HepG2 (cell line): ENCODE measurements around the gene SUCLG2. TPM values are rescaled to one million over a fixed set of nuclear protein-coding genes. Genes with fewer than 3 reads are reported as not detected.
A peak's percentile ranks its signal among the peaks of the same experiment; 100 is the strongest.

Experiments used
- AHDC1 ChIP-seq: sonication (generic); formaldehyde crosslinking; IDR thresholded peaks from 2 replicates; pipeline ENCODE4 v1.5.1; 2020; ENCODE audit warnings: mild to moderate bottlenecking, missing genetic modification reagents, borderline replicate concordance
- ARHGAP35 ChIP-seq: sonication (generic); formaldehyde crosslinking; IDR thresholded peaks from 2 replicates; pipeline ENCODE4 v1.9.0; 2022; ENCODE audit warnings: mild to moderate bottlenecking, inconsistent platforms, moderate library complexity, missing genetic modification reagents, borderline replicate concordance
- ARNT2 ChIP-seq: sonication (generic); formaldehyde crosslinking; IDR thresholded peaks from 2 replicates; pipeline ENCODE4 v1.8.0; 2022; ENCODE audit warnings: mild to moderate bottlenecking, low read depth, missing genetic modification reagents, moderate library complexity
- DNMT3B ChIP-seq: conservative IDR thresholded peaks from 2 replicates; pipeline ENCODE4 v1.6.1; 2016; ENCODE audit warnings: missing biosample characterization, control low read depth
- FOXJ3 ChIP-seq: sonication (generic); formaldehyde crosslinking; IDR thresholded peaks from 2 replicates; pipeline ENCODE4 v1.4.0; 2020; ENCODE audit warnings: missing genetic modification reagents, mild to moderate bottlenecking, borderline replicate concordance
- HNF4G ChIP-seq, 2 experiments: sonication (generic) in 1 of 2; formaldehyde crosslinking in 1 of 2; IDR thresholded peaks; 2 replicates each; pipeline versions ENCODE4 v1.4.0 to v1.6.1; 2011 to 2020; ENCODE audit warnings: borderline replicate concordance in 2 of 2, low read depth in 2 of 2, mild to moderate bottlenecking in 2 of 2, low read length in 1 of 2, missing genetic modification reagents in 1 of 2, moderate library complexity in 1 of 2
- NFKB2 ChIP-seq: sonication (generic); formaldehyde crosslinking; IDR thresholded peaks from 2 replicates; pipeline ENCODE4 v1.4.0; 2020; ENCODE audit warnings: missing genetic modification reagents, borderline replicate concordance
- RCOR2 ChIP-seq: IDR thresholded peaks from 2 replicates; pipeline ENCODE4 v1.6.1; 2016; ENCODE audit warnings: missing biosample characterization, missing genetic modification reagents
- SCMH1 ChIP-seq: sonication (generic); formaldehyde crosslinking; IDR thresholded peaks from 2 replicates; pipeline ENCODE4 v1.9.0; 2021; ENCODE audit warnings: missing genetic modification reagents, mild to moderate bottlenecking, borderline replicate concordance
- ZFY ChIP-seq: sonication (generic); formaldehyde crosslinking; IDR thresholded peaks from 2 replicates; pipeline ENCODE4 v1.4.0; 2020; ENCODE audit warnings: missing genetic modification reagents
- ZNF138 ChIP-seq: sonication (generic); formaldehyde crosslinking; IDR thresholded peaks from 2 replicates; pipeline ENCODE4 v1.5.0; 2020; ENCODE audit warnings: mild to moderate bottlenecking, low read depth, missing genetic modification reagents
- ZNF329 ChIP-seq: sonication (generic); formaldehyde crosslinking; IDR thresholded peaks from 2 replicates; pipeline ENCODE4 v1.9.0; 2021; ENCODE audit warnings: low read depth, mild to moderate bottlenecking, missing genetic modification reagents
- ZNF761 ChIP-seq: sonication (generic); formaldehyde crosslinking; conservative IDR thresholded peaks from 2 replicates; pipeline ENCODE4 v1.4.0; 2020; ENCODE audit warnings: mild to moderate bottlenecking, missing genetic modification reagents
- ZNF816 ChIP-seq: sonication (generic); formaldehyde crosslinking; IDR thresholded peaks from 2 replicates; pipeline ENCODE4 v1.8.0; 2022; ENCODE audit warnings: missing genetic modification reagents, mild to moderate bottlenecking, borderline replicate concordance
- polyA plus RNA-seq, 8 experiments: library from polyadenylated mRNA; depleted of rRNA in 3 of 8; stranded (reverse) in 7 of 8; unstranded in 1 of 8; fragments of >200 nt; fragmentation: Illumina TruSeq in 4 of 8; extraction: Trizol in 4 of 8; gene quantifications; 2 replicates each; pipeline versions ENCODE4 v1.2.1 to v1.2.3, GENCODE V29; 2011 to 2016; ENCODE audit warnings: low read depth in 4 of 8, missing spikeins in 1 of 8, mixed read lengths in 1 of 8; ENCODE audit not compliant: insufficient read depth in 1 of 8
- total RNA-seq, 5 experiments: library from RNA; depleted of rRNA; stranded (reverse); fragments of >200 nt; fragmentation: Illumina TruSeq; extraction: Trizol; gene quantifications; 2 replicates each; pipeline ENCODE4 v1.2.3, GENCODE V29; 2016; ENCODE audit warnings: low read depth in 1 of 5
- TF ChIP-seq, protein P1 (sequence below): sonication (generic); formaldehyde crosslinking; IDR thresholded peaks from 2 replicates; pipeline ENCODE4 v1.5.1; 2020; ENCODE audit warnings: missing genetic modification reagents, mild to moderate bottlenecking, borderline replicate concordance
- TF ChIP-seq, protein P2 (sequence below): sonication (generic); formaldehyde crosslinking; IDR thresholded peaks from 2 replicates; pipeline ENCODE4 v1.4.0; 2020; ENCODE audit warnings: missing genetic modification reagents, borderline replicate concordance

The SUCLG2 gene
- total and polyA plus RNA-seq, 2 of the 13 experiments (the other 11 are each of a cell fraction or from before 2014, with no cell fraction given), result 21.4 to 64.9 TPM

- TF ChIP-seq ZNF816 (0 out of 2 replicates have a peak, but pooled peaks have one; percentile 38), ARNT2 (CRISPR knock-in tag) (peak; percentile 78), ZNF138 (no peak; the same call in 1 of the 2 replicates), ARHGAP35 (peak; percentile 61; the same call in 1 of the 2 replicates), SCMH1 (CRISPR knock-in tag) (no peak), ZNF329 (peak; percentile 69), RCOR2 (CRISPR knock-in tag) (no peak), NFKB2 (no peak; the same call in 1 of the 2 replicates), FOXJ3 (CRISPR knock-in tag) (no peak), HNF4G (IDR thresholded peaks at IDR 0.05; ENCODE audit: borderline replicate concordance, low read depth, low read length) (no peak), HNF4G (CRISPR knock-in tag; IDR thresholded peaks at IDR 0.05; ENCODE audit: borderline replicate concordance, low read depth) (no peak), ZFY (CRISPR knock-in tag) (peak; percentile 89), AHDC1 (CRISPR knock-in tag) (peak; percentile 16; the same call in 1 of the 2 replicates), DNMT3B (CRISPR knock-in tag) (no peak), ZNF761 (CRISPR knock-in tag) (peak; percentile 44; the same call in 1 of the 2 replicates)
- TF ChIP-seq, protein P1, sequence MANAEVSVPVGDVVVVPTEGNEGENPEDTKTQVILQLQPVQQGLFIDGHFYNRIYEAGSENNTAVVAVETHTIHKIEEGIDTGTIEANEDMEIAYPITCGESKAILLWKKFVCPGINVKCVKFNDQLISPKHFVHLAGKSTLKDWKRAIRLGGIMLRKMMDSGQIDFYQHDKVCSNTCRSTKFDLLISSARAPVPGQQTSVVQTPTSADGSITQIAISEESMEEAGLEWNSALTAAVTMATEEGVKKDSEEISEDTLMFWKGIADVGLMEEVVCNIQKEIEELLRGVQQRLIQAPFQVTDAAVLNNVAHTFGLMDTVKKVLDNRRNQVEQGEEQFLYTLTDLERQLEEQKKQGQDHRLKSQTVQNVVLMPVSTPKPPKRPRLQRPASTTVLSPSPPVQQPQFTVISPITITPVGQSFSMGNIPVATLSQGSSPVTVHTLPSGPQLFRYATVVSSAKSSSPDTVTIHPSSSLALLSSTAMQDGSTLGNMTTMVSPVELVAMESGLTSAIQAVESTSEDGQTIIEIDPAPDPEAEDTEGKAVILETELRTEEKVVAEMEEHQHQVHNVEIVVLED (CRISPR knock-in tag), result no peak; the same call in 1 of the 2 replicates
- TF ChIP-seq, protein P2, sequence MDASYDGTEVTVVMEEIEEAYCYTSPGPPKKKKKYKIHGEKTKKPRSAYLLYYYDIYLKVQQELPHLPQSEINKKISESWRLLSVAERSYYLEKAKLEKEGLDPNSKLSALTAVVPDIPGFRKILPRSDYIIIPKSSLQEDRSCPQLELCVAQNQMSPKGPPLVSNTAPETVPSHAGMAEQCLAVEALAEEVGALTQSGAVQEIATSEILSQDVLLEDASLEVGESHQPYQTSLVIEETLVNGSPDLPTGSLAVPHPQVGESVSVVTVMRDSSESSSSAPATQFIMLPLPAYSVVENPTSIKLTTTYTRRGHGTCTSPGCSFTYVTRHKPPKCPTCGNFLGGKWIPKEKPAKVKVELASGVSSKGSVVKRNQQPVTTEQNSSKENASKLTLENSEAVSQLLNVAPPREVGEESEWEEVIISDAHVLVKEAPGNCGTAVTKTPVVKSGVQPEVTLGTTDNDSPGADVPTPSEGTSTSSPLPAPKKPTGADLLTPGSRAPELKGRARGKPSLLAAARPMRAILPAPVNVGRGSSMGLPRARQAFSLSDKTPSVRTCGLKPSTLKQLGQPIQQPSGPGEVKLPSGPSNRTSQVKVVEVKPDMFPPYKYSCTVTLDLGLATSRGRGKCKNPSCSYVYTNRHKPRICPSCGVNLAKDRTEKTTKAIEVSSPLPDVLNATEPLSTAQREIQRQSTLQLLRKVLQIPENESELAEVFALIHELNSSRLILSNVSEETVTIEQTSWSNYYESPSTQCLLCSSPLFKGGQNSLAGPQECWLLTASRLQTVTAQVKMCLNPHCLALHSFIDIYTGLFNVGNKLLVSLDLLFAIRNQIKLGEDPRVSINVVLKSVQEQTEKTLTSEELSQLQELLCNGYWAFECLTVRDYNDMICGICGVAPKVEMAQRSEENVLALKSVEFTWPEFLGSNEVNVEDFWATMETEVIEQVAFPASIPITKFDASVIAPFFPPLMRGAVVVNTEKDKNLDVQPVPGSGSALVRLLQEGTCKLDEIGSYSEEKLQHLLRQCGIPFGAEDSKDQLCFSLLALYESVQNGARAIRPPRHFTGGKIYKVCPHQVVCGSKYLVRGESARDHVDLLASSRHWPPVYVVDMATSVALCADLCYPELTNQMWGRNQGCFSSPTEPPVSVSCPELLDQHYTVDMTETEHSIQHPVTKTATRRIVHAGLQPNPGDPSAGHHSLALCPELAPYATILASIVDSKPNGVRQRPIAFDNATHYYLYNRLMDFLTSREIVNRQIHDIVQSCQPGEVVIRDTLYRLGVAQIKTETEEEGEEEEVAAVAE (CRISPR knock-in tag), result no peak
These were observed at the start of gene SUCLG2 (continued) for GRCh38 chr3:67654099-67654843.
